WTC11 (cell line): ENCODE data around the gene CPE. TPM values are rescaled to one million over a fixed set of nuclear protein-coding genes. Genes with fewer than 3 reads are reported as not detected.

Source experiments
- ATAC-seq: fragments of 200-7000 bp; cut with Tn5 transposase; 2 replicates; pipeline ENCODE4 v1.10.0; 2021; ENCODE audit warnings: mild to moderate bottlenecking, moderate library complexity
- CTCF ChIA-PET: fragments of 300-600 bp; sonication (Branson Sonifier 250); formaldehyde crosslinking; loops from one replicate; lab custom pipeline; 2021; ENCODE audit warnings: antibody characterized with exemption; lab: Charles Lee
- POLR2A ChIA-PET: fragments of 350-600 bp; sonication (Branson Sonifier 250); formaldehyde crosslinking; loops from one replicate; lab custom pipeline; 2021; ENCODE audit warnings: antibody characterized with exemption; lab: Charles Lee
- DNase-seq: peaks from one replicate; pipeline ENCODE4 v3.0.0; 2021; ENCODE audit warnings: low spot score
- H3K27ac Mint-ChIP-seq: 2 replicates; pipeline ENCODE4 v1.8.0; 2021; ENCODE audit warnings: mixed read lengths
- H3K27me3 Mint-ChIP-seq: 2 replicates; pipeline ENCODE4 v1.8.0; 2021; ENCODE audit warnings: low read depth, mild to moderate bottlenecking, moderate library complexity, mixed read lengths
- H3K36me3 Mint-ChIP-seq: 2 replicates; pipeline ENCODE4 v1.8.0; 2021; ENCODE audit warnings: mixed read lengths
- H3K4me1 Mint-ChIP-seq: 2 replicates; pipeline ENCODE4 v1.8.0; 2022; ENCODE audit warnings: mixed read lengths
- H3K4me3 Mint-ChIP-seq: 2 replicates; pipeline ENCODE4 v1.8.0; 2021; ENCODE audit warnings: mild to moderate bottlenecking, moderate library complexity, mixed read lengths
- H3K9me3 Mint-ChIP-seq: 2 replicates; pipeline ENCODE4 v1.8.0; 2021; ENCODE audit warnings: mixed read lengths
- ATF1 ChIP-seq: sonication (generic); formaldehyde crosslinking; IDR thresholded peaks from 2 replicates; pipeline ENCODE4 v1.8.1; 2023; ENCODE audit warnings: mild to moderate bottlenecking, moderate library complexity, missing genetic modification reagents
- CBFB ChIP-seq: sonication (generic); formaldehyde crosslinking; IDR thresholded peaks from 2 replicates; pipeline ENCODE4 v1.8.1; 2022; ENCODE audit warnings: mild to moderate bottlenecking, low read depth, missing genetic modification reagents
- CREB1 ChIP-seq: sonication (generic); formaldehyde crosslinking; IDR thresholded peaks from 2 replicates; pipeline ENCODE4 v1.8.0; 2023; ENCODE audit warnings: mild to moderate bottlenecking, missing genetic modification reagents
- FOXJ3 ChIP-seq: sonication (generic); formaldehyde crosslinking; IDR thresholded peaks from 2 replicates; pipeline ENCODE4 v1.9.0; 2021; ENCODE audit warnings: missing genetic modification reagents, mild to moderate bottlenecking, borderline replicate concordance
- JAZF1 ChIP-seq: fragments of 250-450 bp; sonication (Bioruptor Pico); IDR thresholded peaks from 2 replicates; pipeline ENCODE4 v1.9.0; 2021; ENCODE audit warnings: moderate library complexity, mild to moderate bottlenecking, inconsistent platforms
- KAT7 ChIP-seq: sonication (generic); formaldehyde crosslinking; IDR thresholded peaks from 2 replicates; pipeline ENCODE4 v1.8.1; 2023; ENCODE audit warnings: missing genetic modification reagents, mild to moderate bottlenecking, borderline replicate concordance
- MYBL2 ChIP-seq: sonication (generic); formaldehyde crosslinking; IDR thresholded peaks from 2 replicates; pipeline ENCODE4 v1.8.1; 2023; ENCODE audit warnings: mild to moderate bottlenecking, moderate library complexity, missing genetic modification reagents
- NFATC4 ChIP-seq: fragments of 250-450 bp; sonication (Bioruptor Pico); IDR thresholded peaks from 2 replicates; pipeline ENCODE4 v1.9.0; 2021; ENCODE audit warnings: mild to moderate bottlenecking
- PRRX2 ChIP-seq: fragments of 250-450 bp; sonication (Bioruptor Pico); IDR thresholded peaks from 2 replicates; pipeline ENCODE4 v1.8.0; 2021; ENCODE audit warnings: mild to moderate bottlenecking
- SMAD3 ChIP-seq: sonication (generic); formaldehyde crosslinking; IDR thresholded peaks from 2 replicates; pipeline ENCODE4 v1.8.0; 2022; ENCODE audit warnings: missing genetic modification reagents, mild to moderate bottlenecking, borderline replicate concordance
- ZBTB21 ChIP-seq: sonication (generic); formaldehyde crosslinking; IDR thresholded peaks from 2 replicates; pipeline ENCODE4 v1.8.1; 2023; ENCODE audit warnings: mild to moderate bottlenecking, missing genetic modification reagents, borderline replicate concordance
- ZNF232 ChIP-seq: sonication (generic); formaldehyde crosslinking; IDR thresholded peaks from 2 replicates; pipeline ENCODE4 v1.8.0; 2022; ENCODE audit warnings: mild to moderate bottlenecking, missing genetic modification reagents
- total RNA-seq: library from RNA; stranded (reverse); gene quantifications from 3 replicates; pipeline ENCODE4 v1.2.3, GENCODE V29; 2021
- TF ChIP-seq, protein P1 (sequence below): sonication (generic); formaldehyde crosslinking; IDR thresholded peaks from 2 replicates; pipeline ENCODE4 v1.8.1; 2023; ENCODE audit warnings: mild to moderate bottlenecking, missing genetic modification reagents
- TF ChIP-seq, protein P2 (sequence below): sonication (generic); formaldehyde crosslinking; IDR thresholded peaks from 2 replicates; pipeline ENCODE4 v1.8.1; 2023; ENCODE audit warnings: mild to moderate bottlenecking, missing genetic modification reagents, moderate library complexity
- TF ChIP-seq, protein P3 (sequence below): fragments of 250-450 bp; sonication (Bioruptor Pico); IDR thresholded peaks from 2 replicates; pipeline ENCODE4 v1.9.0; 2021; ENCODE audit warnings: mild to moderate bottlenecking
- TF ChIP-seq, protein P4 (sequence below): sonication (generic); formaldehyde crosslinking; IDR thresholded peaks from 2 replicates; pipeline ENCODE4 v1.8.1; 2022; ENCODE audit warnings: low read depth, mild to moderate bottlenecking, moderate library complexity, missing genetic modification reagents, borderline replicate concordance
- TF ChIP-seq, protein P5 (sequence below): sonication (generic); formaldehyde crosslinking; IDR thresholded peaks from 2 replicates; pipeline ENCODE4 v1.8.0; 2022; ENCODE audit warnings: mild to moderate bottlenecking, missing genetic modification reagents
- TF ChIP-seq, protein P6 (sequence below): fragments of 250-450 bp; sonication (Bioruptor Pico); IDR thresholded peaks from 2 replicates; pipeline ENCODE4 v1.8.0; 2021; ENCODE audit warnings: mild to moderate bottlenecking
- TF ChIP-seq, protein P7 (sequence below): sonication (generic); formaldehyde crosslinking; conservative IDR thresholded peaks from 2 replicates; pipeline ENCODE4 v1.8.1; 2023; ENCODE audit warnings: mild to moderate bottlenecking, low read depth, missing genetic modification reagents, moderate library complexity
- TF ChIP-seq, protein P8 (sequence below): sonication (generic); formaldehyde crosslinking; IDR thresholded peaks from 2 replicates; pipeline ENCODE4 v1.8.0; 2022; ENCODE audit warnings: mild to moderate bottlenecking, missing genetic modification reagents

The CPE gene
- total RNA-seq, 1 experiment from 2014 or later: 9.2 TPM

DNA sequence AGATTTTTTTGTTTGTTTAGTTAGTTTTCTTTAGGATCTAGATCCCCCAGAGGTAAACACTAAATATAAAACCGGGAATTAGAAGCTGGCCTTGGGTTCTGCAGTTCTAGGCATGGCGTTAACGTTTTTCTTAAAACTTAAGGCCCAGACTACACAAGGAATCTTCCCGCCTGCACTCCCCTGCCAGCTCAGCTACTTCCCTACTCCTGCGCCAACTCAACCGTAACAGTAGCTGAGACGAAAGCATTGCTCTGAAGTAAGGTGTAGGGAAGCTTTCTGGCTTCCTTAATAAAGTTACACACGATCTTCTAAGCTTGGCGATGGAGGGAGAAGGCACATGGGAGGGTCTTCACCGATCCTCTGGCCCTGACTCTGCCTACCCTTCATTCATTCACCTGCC is 37.1 kb downstream of the CPE start (continued):
- TF ChIP-seq ATF1 (CRISPR knock-in tag): no peak
- no peak for TF ChIP-seq ZNF232
- no peak for TF ChIP-seq CBFB (CRISPR knock-in tag)
- TF ChIP-seq SMAD3: no peak

DNA sequence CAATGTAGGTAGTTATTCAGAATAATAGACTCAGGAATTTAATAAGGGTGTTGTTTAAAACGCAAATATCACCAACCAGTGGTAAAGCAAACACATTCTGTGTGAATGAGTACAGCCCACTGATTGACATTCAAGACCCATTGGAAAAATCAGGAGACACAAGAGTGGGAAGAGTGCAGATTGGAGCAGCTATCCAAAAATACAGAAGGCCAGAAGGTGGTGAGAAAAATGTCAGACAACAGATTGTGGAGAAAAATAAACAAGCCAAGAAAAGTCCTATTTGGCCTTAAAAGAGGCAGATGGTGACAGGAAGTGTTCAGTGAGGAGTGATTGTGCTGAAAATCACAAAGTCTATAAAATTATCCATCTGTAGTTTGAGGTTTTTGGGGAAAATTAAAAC is 39.3 kb downstream of the CPE start:
- peaks cover 3% of the 10 kb centered on the region; the same call in 1 of the 2 replicates for H3K9me3 Mint-ChIP-seq
- H3K27ac Mint-ChIP-seq: no peak overlapping the region
- ChIA-PET CTCF (no interaction called here), POLR2A (no interaction called here)
- TF ChIP-seq JAZF1 (CRISPR knock-in tag) (no peak), KAT7 (CRISPR knock-in tag) (no peak)
- TF ChIP-seq, protein P1, sequence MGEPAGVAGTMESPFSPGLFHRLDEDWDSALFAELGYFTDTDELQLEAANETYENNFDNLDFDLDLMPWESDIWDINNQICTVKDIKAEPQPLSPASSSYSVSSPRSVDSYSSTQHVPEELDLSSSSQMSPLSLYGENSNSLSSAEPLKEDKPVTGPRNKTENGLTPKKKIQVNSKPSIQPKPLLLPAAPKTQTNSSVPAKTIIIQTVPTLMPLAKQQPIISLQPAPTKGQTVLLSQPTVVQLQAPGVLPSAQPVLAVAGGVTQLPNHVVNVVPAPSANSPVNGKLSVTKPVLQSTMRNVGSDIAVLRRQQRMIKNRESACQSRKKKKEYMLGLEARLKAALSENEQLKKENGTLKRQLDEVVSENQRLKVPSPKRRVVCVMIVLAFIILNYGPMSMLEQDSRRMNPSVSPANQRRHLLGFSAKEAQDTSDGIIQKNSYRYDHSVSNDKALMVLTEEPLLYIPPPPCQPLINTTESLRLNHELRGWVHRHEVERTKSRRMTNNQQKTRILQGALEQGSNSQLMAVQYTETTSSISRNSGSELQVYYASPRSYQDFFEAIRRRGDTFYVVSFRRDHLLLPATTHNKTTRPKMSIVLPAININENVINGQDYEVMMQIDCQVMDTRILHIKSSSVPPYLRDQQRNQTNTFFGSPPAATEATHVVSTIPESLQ: no peak
- TF ChIP-seq, protein P2, sequence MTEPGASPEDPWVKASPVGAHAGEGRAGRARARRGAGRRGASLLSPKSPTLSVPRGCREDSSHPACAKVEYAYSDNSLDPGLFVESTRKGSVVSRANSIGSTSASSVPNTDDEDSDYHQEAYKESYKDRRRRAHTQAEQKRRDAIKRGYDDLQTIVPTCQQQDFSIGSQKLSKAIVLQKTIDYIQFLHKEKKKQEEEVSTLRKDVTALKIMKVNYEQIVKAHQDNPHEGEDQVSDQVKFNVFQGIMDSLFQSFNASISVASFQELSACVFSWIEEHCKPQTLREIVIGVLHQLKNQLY (CRISPR knock-in tag): no peak
- H3K36me3 Mint-ChIP-seq: no peaks in the 10 kb centered on the region
- H3K4me3 Mint-ChIP-seq: no peak overlapping the region
- DNase-seq (no peak), ATAC-seq (no peak)
- H3K27me3 Mint-ChIP-seq: no peaks in the 10 kb centered on the region
- no peaks in the 10 kb centered on the region for H3K4me1 Mint-ChIP-seq

DNA sequence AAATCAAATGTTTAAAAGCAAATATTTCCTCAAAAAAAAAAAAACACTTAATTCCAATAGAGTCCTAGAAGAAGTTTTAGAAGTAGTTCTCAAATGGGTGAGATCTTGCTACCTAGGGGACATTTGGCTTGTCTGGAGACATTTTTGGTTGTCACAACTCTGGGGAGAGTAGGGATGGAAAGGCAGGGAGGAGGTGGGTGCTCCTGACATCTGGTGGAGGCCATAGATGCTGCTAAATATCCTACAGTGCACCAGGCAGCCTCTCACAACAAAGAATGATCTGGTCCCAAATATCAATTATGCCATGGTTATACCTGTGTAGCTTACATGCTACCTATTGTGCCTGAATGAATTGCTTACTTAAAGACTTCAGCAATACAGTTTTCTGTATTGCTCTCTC is 46.8 kb downstream of the CPE start:
- H3K4me1 Mint-ChIP-seq: no peaks in the 10 kb centered on the region
- CTCF ChIA-PET: no interaction called here
- H3K9me3 Mint-ChIP-seq: peaks cover 41% of the 10 kb centered on the region
- H3K27me3 Mint-ChIP-seq: no peaks in the 10 kb centered on the region
- DNase-seq (no peak), ATAC-seq (peak; percentile 47)
- H3K27ac Mint-ChIP-seq: no peak overlapping the region
- POLR2A ChIA-PET: no interaction called here
- no peak overlapping the region for H3K4me3 Mint-ChIP-seq
- peaks cover 29% of the 10 kb centered on the region for H3K36me3 Mint-ChIP-seq
- TF ChIP-seq, protein P3, sequence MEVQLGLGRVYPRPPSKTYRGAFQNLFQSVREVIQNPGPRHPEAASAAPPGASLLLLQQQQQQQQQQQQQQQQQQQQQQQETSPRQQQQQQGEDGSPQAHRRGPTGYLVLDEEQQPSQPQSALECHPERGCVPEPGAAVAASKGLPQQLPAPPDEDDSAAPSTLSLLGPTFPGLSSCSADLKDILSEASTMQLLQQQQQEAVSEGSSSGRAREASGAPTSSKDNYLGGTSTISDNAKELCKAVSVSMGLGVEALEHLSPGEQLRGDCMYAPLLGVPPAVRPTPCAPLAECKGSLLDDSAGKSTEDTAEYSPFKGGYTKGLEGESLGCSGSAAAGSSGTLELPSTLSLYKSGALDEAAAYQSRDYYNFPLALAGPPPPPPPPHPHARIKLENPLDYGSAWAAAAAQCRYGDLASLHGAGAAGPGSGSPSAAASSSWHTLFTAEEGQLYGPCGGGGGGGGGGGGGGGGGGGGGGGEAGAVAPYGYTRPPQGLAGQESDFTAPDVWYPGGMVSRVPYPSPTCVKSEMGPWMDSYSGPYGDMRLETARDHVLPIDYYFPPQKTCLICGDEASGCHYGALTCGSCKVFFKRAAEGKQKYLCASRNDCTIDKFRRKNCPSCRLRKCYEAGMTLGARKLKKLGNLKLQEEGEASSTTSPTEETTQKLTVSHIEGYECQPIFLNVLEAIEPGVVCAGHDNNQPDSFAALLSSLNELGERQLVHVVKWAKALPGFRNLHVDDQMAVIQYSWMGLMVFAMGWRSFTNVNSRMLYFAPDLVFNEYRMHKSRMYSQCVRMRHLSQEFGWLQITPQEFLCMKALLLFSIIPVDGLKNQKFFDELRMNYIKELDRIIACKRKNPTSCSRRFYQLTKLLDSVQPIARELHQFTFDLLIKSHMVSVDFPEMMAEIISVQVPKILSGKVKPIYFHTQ (CRISPR knock-in tag): no peak
- TF ChIP-seq PRRX2: no peak
- TF ChIP-seq, protein P4, sequence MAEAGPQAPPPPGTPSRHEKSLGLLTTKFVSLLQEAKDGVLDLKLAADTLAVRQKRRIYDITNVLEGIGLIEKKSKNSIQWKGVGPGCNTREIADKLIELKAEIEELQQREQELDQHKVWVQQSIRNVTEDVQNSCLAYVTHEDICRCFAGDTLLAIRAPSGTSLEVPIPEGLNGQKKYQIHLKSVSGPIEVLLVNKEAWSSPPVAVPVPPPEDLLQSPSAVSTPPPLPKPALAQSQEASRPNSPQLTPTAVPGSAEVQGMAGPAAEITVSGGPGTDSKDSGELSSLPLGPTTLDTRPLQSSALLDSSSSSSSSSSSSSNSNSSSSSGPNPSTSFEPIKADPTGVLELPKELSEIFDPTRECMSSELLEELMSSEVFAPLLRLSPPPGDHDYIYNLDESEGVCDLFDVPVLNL (CRISPR knock-in tag): no peak
- TF ChIP-seq, protein P5, sequence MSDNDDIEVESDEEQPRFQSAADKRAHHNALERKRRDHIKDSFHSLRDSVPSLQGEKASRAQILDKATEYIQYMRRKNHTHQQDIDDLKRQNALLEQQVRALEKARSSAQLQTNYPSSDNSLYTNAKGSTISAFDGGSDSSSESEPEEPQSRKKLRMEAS: no peak
- TF ChIP-seq NFATC4 (CRISPR knock-in tag): no peak
- TF ChIP-seq, protein P6, sequence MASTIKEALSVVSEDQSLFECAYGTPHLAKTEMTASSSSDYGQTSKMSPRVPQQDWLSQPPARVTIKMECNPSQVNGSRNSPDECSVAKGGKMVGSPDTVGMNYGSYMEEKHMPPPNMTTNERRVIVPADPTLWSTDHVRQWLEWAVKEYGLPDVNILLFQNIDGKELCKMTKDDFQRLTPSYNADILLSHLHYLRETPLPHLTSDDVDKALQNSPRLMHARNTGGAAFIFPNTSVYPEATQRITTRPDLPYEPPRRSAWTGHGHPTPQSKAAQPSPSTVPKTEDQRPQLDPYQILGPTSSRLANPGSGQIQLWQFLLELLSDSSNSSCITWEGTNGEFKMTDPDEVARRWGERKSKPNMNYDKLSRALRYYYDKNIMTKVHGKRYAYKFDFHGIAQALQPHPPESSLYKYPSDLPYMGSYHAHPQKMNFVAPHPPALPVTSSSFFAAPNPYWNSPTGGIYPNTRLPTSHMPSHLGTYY (CRISPR knock-in tag): no peak
- TF ChIP-seq, protein P7, sequence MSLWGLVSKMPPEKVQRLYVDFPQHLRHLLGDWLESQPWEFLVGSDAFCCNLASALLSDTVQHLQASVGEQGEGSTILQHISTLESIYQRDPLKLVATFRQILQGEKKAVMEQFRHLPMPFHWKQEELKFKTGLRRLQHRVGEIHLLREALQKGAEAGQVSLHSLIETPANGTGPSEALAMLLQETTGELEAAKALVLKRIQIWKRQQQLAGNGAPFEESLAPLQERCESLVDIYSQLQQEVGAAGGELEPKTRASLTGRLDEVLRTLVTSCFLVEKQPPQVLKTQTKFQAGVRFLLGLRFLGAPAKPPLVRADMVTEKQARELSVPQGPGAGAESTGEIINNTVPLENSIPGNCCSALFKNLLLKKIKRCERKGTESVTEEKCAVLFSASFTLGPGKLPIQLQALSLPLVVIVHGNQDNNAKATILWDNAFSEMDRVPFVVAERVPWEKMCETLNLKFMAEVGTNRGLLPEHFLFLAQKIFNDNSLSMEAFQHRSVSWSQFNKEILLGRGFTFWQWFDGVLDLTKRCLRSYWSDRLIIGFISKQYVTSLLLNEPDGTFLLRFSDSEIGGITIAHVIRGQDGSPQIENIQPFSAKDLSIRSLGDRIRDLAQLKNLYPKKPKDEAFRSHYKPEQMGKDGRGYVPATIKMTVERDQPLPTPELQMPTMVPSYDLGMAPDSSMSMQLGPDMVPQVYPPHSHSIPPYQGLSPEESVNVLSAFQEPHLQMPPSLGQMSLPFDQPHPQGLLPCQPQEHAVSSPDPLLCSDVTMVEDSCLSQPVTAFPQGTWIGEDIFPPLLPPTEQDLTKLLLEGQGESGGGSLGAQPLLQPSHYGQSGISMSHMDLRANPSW: no peak
- TF ChIP-seq ZBTB21 (CRISPR knock-in tag): no peak
- no peak for TF ChIP-seq CREB1 (CRISPR knock-in tag)
- TF ChIP-seq, protein P8, sequence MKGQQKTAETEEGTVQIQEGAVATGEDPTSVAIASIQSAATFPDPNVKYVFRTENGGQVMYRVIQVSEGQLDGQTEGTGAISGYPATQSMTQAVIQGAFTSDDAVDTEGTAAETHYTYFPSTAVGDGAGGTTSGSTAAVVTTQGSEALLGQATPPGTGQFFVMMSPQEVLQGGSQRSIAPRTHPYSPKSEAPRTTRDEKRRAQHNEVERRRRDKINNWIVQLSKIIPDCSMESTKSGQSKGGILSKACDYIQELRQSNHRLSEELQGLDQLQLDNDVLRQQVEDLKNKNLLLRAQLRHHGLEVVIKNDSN (CRISPR knock-in tag): no peak
- TF ChIP-seq FOXJ3: no peak
- no peak for TF ChIP-seq MYBL2 (CRISPR knock-in tag)
